H1 (cell line): ENCODE results near the gene TRIM6. TPM values are rescaled to one million over a fixed set of nuclear protein-coding genes. Genes with fewer than 3 reads are reported as not detected.

ENCODE experiments used
- ATF3 ChIP-seq: IDR thresholded peaks from 2 replicates; pipeline ENCODE4 v1.6.1; 2011; ENCODE audit warnings: low read depth, mild to moderate bottlenecking, low read length; ENCODE audit not compliant: insufficient read depth
- BRCA1 ChIP-seq: IDR thresholded peaks from 2 replicates; pipeline ENCODE4 v1.6.1; 2012; ENCODE audit warnings: low read depth, low read length, improper control_type of control experiment
- HDAC2 ChIP-seq, 2 experiments: fragments of 300-600 bp in 1 of 2; sonication (generic) in 1 of 2; IDR thresholded peaks; 2 replicates each; pipeline ENCODE4 v1.6.1; 2011 to 2012; ENCODE audit warnings: low read depth in 2 of 2, low read length in 2 of 2, mild to moderate bottlenecking in 2 of 2, moderate library complexity in 2 of 2, borderline replicate concordance in 1 of 2, inconsistent platforms in 1 of 2
- MAFK ChIP-seq: IDR thresholded peaks from 2 replicates; pipeline ENCODE4 v1.6.1; 2012; ENCODE audit warnings: low read depth, mild to moderate bottlenecking, improper control_type of control experiment, low read length
- SP1 ChIP-seq: IDR thresholded peaks from 2 replicates; pipeline ENCODE4 v1.6.1; 2011; ENCODE audit warnings: low read depth, low read length
- SUZ12 ChIP-seq: fragments of 200-600 bp; sonication (generic); IDR thresholded peaks from 2 replicates; pipeline ENCODE4 v1.6.1; 2012; ENCODE audit warnings: mild to moderate bottlenecking, inconsistent platforms, low read length, moderate library complexity, mixed read lengths
- TAF7 ChIP-seq: optimal IDR thresholded peaks from 2 replicates; pipeline ENCODE3; 2011; ENCODE audit warnings: low read depth, mild to moderate bottlenecking, inconsistent platforms, low read length, moderate library complexity, borderline replicate concordance
- polyA plus RNA-seq, 7 experiments: library from polyadenylated mRNA; depleted of rRNA in 3 of 7; stranded (reverse) in 5 of 7; unstranded in 2 of 7; fragments of >200 nt in 5 of 7; fragments of 200-250 nt in 2 of 7; gene quantifications; 1 replicate in 5 of 7; 2 replicates in 1 of 7; 4 replicates in 1 of 7; pipeline versions ENCODE4 v1.2.1 to v1.2.3, GENCODE V29; 2011 to 2013; ENCODE audit warnings: missing spikeins in 2 of 7, mixed read lengths in 2 of 7
- total RNA-seq: library from RNA; stranded (reverse); fragmentation: NEBNext Ultra II Directional; extraction: Animal tissue kit (Norgen Biotek cat#: 25700); gene quantifications from 2 replicates; pipeline ENCODE4 v1.2.1, GENCODE V29; 2021

The TRIM6 gene
- total and polyA plus RNA-seq, 2 of the 8 experiments (the other 6 are each of a cell fraction or from before 2014, with no cell fraction given): 21.6 to 23.3 TPM

GRCh38 chr11:5604896-5605295 is 8.5 kb downstream of the TRIM6 start (continued):
- TF ChIP-seq HDAC2 (IDR thresholded peaks at IDR 0.05; ENCODE audit: borderline replicate concordance in 1 of 2, low read depth in 2 of 2, low read length in 2 of 2) (no peak), ATF3 (no peak), TAF7 (no peak), SUZ12 (no peak), SP1 (no peak), MAFK (no peak), BRCA1 (no peak)
